Jurkat, Clone E6-1 (cell line): ENCODE data around the gene TRPM3.
"Not testable (repeated sequence)": the region's sequence is repeated elsewhere in the genome, so short reads cannot be mapped to it uniquely, and the experiment has no call there.

ENCODE experiments used
- DNase-seq: peaks from one replicate; pipeline ENCODE4 v3.0.0-alpha.2; 2011; ENCODE audit warnings: low read depth, low spot score
- H3K4me3 ChIP-seq: 2 replicates; pipeline ENCODE4 v1.5.1; 2011; ENCODE audit warnings: mild to moderate bottlenecking, low read length, control low read depth, moderate library complexity

TRPM3 gene

DNA sequence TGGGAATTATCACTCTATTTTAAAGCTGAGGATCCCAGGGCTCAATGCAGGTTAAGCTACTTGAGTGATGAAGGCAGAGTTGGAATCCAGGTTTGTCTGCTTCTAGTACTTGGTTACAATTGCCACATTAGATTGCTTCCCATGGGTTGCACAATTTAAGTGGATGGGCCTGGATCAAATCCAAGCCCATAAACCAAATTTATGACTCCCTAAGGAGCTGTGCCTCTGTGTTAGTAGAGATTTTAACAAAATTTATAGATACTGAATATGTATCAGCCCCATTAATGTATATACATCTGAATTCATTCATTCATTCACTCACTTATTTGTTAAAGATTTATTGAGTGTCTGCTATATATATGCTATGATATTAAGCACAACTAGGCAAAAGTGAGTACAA is 374.7 kb downstream of the TRPM3 start:
- no peak for DNase-seq
- H3K4me3 ChIP-seq: no peak overlapping the region

DNA sequence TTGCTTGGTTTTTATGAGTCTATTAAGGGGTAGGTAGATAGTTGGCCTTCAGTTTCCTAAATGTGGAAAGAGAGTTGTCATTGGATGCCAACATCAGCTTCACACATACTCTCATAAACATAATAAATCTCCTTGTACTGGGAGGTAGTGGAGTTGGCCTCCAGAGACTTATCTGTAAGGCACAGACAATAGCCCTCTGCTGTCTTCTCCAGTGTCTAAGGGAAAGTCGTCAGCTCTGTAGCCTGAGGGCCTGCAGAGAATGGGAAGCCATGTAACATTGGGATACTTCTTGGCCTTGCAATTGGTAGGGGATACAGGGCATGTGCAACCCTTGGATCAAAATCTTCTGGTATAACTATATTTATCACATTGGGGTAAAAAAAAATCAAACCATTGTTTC is 375.1 kb downstream of the TRPM3 start:
- no peak overlapping the region for H3K4me3 ChIP-seq
- no peak for DNase-seq

DNA sequence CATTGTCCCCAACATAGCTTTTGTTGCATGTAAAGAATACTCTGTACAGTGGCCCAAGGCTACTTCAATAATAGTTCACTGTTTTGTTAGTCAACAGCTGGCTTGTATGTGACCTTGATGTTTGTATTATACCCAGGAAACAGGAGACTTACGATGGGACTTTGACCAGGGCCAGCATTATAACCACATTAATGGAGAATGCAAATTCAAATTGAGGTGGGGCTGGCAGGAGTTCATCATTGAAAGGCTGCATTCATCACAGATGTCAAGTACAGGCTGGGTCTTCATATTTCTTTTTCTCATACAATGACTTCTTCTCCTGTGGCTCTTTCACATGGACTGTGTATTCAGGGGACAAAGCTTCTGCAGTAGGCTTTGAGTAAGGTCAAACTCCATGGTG is 396.6 kb downstream of the TRPM3 start:
- not testable (repeated sequence) for DNase-seq, H3K4me3 ChIP-seq

DNA sequence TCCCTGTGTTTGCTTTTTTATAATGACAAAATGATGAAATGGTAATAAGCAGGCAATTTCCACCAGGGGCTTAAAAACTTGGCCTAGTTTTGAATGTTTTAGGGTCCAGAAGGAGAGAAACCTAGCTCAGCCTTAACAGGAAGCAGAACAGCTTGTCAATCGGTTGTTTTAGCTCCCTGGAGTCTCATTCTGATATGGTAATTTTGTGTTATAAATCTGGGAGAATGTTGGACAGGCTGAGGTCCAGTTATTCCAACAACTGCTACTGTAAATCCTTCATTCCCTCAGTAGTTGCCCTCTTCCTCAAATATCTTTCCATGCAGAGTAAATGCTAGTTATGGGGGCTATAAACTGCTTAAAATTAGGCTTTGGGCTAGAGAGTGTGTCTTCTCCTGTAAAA is 397.4 kb downstream of the TRPM3 start:
- not testable (repeated sequence) for DNase-seq, H3K4me3 ChIP-seq

- DNase-seq: not testable (repeated sequence)
Measured at GRCh38 chr9:70706797-70707196, 414.6 kb downstream of the TRPM3 start.

GRCh38 chr9:70701163-70701562 is 420.3 kb downstream of the TRPM3 start:
- no peak for DNase-seq
- no peak overlapping the region for H3K4me3 ChIP-seq

More at GRCh38 chr9:70706797-70707196, 414.6 kb downstream of the TRPM3 start:
- H3K4me3 ChIP-seq: not testable (repeated sequence)

DNA sequence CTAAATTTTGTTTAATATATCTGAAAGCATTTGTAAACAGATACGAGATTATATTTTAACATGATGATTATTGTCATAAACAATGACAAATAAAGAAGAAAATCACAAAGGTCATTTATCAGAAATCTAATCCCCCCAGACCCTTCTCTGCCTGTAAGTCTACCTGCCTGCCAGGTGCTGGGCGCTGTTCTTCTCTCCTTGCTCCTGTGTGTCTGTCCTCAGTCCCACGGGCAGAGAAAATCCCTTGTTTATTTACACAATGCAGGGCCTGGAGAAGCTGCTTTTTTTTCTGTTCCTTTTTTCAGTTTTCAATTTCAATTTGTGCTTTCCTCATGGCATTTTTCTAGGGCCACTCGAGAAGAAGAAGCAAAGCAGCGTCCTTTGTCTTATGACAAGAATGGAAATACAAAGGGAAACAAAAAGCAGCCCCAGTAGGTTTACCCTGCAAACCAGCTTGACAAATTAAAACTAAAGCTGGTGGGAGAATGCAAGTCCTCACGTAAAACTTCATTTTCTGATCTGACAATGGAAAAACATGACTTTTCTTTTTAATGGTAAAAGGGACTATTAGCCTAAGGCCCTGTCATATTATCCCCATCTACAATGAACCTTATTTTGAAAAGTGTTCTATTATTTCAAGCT is 424.6 kb downstream of the TRPM3 start:
- H3K4me3 ChIP-seq: no peak overlapping the region
- DNase-seq: no peak

DNA sequence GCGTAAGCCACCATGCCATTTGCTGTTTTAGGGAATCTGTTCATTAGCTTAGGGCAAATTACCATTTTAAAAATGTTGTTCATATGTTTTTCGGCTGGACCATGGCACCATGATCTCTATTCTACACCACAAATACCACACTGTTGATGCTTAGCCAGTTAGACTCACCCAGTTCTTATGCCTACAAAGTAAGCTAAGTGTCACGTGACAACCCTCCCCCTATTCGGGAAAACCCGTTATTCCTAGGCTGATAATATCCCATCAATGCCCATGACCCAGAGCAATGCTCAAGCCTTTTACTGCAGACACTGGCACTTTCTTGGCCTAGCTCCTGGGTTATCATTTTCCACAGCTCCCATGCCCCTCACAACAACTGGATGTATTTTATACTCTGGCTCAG is 426.7 kb downstream of the TRPM3 start:
- no peak overlapping the region for H3K4me3 ChIP-seq
- no peak for DNase-seq

- no peak overlapping the region for H3K4me3 ChIP-seq
- no peak for DNase-seq
Measured at GRCh38 chr9:70693186-70693585, 428.2 kb downstream of the TRPM3 start.

- DNase-seq: no peak
- no peak overlapping the region for H3K4me3 ChIP-seq
Measured at GRCh38 chr9:70692431-70692830, 429.0 kb downstream of the TRPM3 start.

- no peak overlapping the region for H3K4me3 ChIP-seq
- DNase-seq: no peak
Measured at GRCh38 chr9:70688704-70689103, 432.7 kb downstream of the TRPM3 start.

GRCh38 chr9:70683841-70684240 is 437.6 kb downstream of the TRPM3 start:
- no peak for DNase-seq
- H3K4me3 ChIP-seq: no peak overlapping the region

DNA sequence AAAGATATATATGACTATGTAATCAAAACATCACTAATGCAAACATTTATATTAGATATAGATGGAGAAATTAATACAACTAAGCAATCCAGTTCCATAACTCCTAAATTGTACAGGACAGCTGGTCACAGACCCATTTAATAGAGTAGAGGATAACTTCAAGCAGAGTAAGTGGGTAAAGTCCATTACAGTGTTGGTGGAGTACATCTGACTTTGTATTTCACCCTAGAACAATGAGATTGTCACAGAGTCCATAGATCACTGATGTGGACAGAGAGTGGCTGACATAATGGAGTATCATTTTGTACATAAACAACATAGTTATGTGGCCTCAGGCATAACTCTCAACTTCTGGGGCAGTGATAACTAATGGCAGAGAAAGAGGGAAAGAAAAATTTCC is 439.1 kb downstream of the TRPM3 start:
- no peak for DNase-seq
- no peak overlapping the region for H3K4me3 ChIP-seq

DNA sequence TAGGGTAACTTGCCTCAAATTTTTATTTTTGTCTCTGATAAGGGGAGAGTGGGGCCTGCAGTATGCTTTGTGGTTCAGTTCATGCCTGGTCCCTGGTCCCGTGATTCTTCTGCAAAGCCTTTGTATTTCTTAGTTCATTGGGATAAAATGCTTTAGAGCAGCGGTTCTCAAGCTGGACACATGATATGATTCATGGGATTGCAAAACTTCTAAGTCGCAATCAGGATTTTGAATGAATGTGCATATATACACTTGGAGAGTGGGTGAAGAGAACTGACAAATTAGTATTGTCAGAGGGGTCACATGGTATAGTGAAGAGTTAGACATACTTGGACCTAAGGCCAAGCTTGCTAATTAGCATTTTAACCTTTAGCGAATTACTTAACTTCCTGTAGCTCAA is 441.6 kb downstream of the TRPM3 start:
- no peak overlapping the region for H3K4me3 ChIP-seq
- DNase-seq: no peak

GRCh38 chr9:70678153-70678552 is 443.3 kb downstream of the TRPM3 start:
- no peak for DNase-seq
- no peak overlapping the region for H3K4me3 ChIP-seq

- H3K4me3 ChIP-seq: no peak overlapping the region
- DNase-seq: no peak
Measured at GRCh38 chr9:70677055-70677735, 444.2 kb downstream of the TRPM3 start.

DNA sequence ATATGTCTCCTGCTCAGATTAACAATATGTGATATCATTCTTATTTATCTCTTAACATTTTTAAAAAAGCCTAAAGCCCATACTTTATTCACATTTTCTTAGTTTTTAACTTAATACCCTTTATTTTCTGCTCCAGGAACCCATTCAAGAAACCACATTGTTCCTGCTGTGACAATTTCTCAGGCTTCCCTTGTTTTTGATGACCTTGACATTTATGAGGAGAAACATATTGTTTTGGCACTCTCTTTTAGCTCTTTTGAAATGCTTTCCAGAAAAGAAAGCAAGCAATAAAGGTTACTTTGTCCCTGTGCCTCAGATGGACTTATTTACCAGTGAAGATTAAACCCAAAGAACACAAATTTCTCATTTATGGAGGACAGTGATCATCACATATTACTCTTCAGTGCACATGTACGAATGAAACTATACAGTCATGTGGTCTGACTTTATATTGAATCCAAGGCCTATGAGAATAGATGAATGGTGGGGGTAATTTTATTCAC is 445.5 kb downstream of the TRPM3 start:
- no peak for DNase-seq
- no peak overlapping the region for H3K4me3 ChIP-seq

DNA sequence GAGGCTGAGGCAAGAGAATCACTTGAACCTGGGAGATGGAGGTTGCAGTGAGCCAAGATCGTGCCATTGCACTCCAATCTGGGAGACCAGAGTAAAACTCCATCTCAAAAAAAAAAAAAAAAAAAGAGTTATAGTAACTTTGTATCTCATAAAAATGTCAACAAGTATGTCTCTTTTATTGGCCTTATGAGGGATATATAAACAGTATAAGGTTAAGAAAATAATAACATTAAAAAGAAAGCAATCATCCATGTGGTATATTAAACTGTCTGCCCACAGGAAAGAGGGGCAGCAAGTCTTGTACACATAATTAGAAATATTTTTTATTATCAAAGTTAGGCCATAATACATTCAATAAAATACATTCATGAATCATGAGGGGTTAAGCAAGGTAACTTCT is 447.6 kb downstream of the TRPM3 start:
- no peak overlapping the region for H3K4me3 ChIP-seq
- no peak for DNase-seq

GRCh38 chr9:70672161-70672649 is 449.2 kb downstream of the TRPM3 start:
- H3K4me3 ChIP-seq: no peak overlapping the region
- no peak for DNase-seq

DNA sequence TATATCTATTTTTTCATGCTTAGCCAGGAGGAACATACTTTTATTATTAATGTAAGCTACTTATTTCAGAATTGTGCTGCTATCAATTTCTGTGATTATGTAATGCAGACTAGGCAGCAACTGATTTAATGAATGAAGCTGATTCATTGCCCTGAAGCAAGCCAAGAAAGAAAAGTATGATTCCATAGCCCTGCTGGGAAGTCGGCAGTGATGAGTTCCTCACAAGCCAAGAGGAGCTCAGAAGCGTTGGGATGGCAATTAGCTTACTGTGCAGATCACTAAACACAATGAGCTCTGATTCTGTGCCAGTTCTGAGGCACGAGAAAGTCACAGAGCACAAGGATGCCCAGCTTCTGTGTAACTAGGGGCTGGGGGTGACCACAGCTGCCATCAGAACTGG is 452.7 kb downstream of the TRPM3 start:
- DNase-seq: no peak
- H3K4me3 ChIP-seq: no peak overlapping the region

GRCh38 chr9:70658765-70659164 is 462.7 kb downstream of the TRPM3 start:
- no peak overlapping the region for H3K4me3 ChIP-seq
- DNase-seq: no peak
